Amniotic stem cell (primary cell): ENCODE results near the gene KIF5C.

Source experiments
- DNase-seq: peaks from one replicate; lab custom pipeline; 2025; lab: John Stamatoyannopoulos, UW

KIF5C gene

GRCh38 chr2:149015926-149016563, 141.0 kb downstream of the KIF5C start:
- no peak for DNase-seq

- DNase-seq: peak; percentile 82
Observed at GRCh38 chr2:149017116-149017985, 142.3 kb downstream of the KIF5C start.

GRCh38 chr2:149018981-149019380, 144.0 kb downstream of the KIF5C start:
- DNase-seq: no peak

- no peak for DNase-seq
Observed at GRCh38 chr2:149019768-149020167, 144.7 kb downstream of the KIF5C start.

GRCh38 chr2:149020432-149020851, 145.4 kb downstream of the KIF5C start:
- DNase-seq: no peak

- no peak for DNase-seq
Observed at GRCh38 chr2:149021271-149021719, 146.3 kb downstream of the KIF5C start.

- DNase-seq: no peak
Observed at GRCh38 chr2:149021761-149022160, 146.7 kb downstream of the KIF5C start.

- DNase-seq: no peak
Observed at GRCh38 chr2:149023091-149023490, 148.1 kb downstream of the KIF5C start.

GRCh38 chr2:149027590-149028250, 152.7 kb downstream of the KIF5C start:
- no peak for DNase-seq

GRCh38 chr2:149028377-149028776, 153.3 kb downstream of the KIF5C start:
- DNase-seq: no peak

- DNase-seq: no peak
Observed at GRCh38 chr2:149028891-149029290, 153.9 kb downstream of the KIF5C start.

- DNase-seq: no peak
Observed at GRCh38 chr2:149029307-149029965, 154.4 kb downstream of the KIF5C start.

- DNase-seq: no peak
Observed at GRCh38 chr2:149031396-149031795, 156.4 kb downstream of the KIF5C start.

GRCh38 chr2:149033716-149034115, 158.7 kb downstream of the KIF5C start:
- DNase-seq: no peak

GRCh38 chr2:149034406-149034805, 159.4 kb downstream of the KIF5C start:
- no peak for DNase-seq

GRCh38 chr2:149036507-149037293, 161.7 kb downstream of the KIF5C start:
- DNase-seq: no peak

GRCh38 chr2:149037851-149038250, 162.8 kb downstream of the KIF5C start:
- DNase-seq: no peak

- DNase-seq: no peak
Observed at GRCh38 chr2:149038442-149039212, 163.6 kb downstream of the KIF5C start, which contains the start of gene LYPD6B. TSS of gene LYPD6B (plus strand) at chr2:149038699. CDS start at chr2:149130949, 92,250 bp downstream.

- DNase-seq: no peak
Observed at GRCh38 chr2:149039213-149039724, 164.2 kb downstream of the KIF5C start.

GRCh38 chr2:149040451-149040850, 165.4 kb downstream of the KIF5C start:
- no peak for DNase-seq
